HG02798 (cell line): ENCODE results near the gene RALB.
A peak's percentile ranks its signal among the peaks of the same experiment; 100 is the strongest.
"Not testable (repeated sequence)": the region's sequence is repeated elsewhere in the genome, so short reads cannot be mapped to it uniquely, and the experiment has no call there.

Experiments
- ATAC-seq: cut with Tn5 transposase; IDR thresholded peaks from one replicate; pipeline ENCODE4 v1.9.1; 2021; ENCODE audit warnings: mild to moderate bottlenecking; ENCODE audit not compliant: unreplicated experiment, poor library complexity

Gene RALB

DNA sequence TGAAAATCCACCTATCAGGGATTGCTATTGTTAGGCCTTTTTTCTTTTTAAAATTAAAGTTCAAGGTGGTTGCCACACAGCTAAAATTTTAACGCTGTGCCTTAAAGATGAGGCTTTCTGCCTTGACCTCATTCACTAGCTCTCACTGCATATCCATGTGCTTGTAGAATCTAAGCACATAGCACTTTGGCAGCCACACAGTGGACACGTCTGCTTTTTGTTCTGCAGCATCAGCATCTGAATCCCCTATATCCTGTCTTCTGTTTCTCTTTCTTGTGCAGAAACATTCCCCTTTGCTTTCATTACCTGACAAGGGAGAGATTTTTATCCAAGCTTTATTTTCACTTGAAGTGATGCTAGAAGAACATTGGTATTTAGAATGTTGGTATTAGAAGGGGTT lies 38.1 kb downstream of the RALB start:
- ATAC-seq: no peak

- no peak for ATAC-seq
Measured at GRCh38 chr2:120291401-120292311, 39.0 kb downstream of the RALB start.

DNA sequence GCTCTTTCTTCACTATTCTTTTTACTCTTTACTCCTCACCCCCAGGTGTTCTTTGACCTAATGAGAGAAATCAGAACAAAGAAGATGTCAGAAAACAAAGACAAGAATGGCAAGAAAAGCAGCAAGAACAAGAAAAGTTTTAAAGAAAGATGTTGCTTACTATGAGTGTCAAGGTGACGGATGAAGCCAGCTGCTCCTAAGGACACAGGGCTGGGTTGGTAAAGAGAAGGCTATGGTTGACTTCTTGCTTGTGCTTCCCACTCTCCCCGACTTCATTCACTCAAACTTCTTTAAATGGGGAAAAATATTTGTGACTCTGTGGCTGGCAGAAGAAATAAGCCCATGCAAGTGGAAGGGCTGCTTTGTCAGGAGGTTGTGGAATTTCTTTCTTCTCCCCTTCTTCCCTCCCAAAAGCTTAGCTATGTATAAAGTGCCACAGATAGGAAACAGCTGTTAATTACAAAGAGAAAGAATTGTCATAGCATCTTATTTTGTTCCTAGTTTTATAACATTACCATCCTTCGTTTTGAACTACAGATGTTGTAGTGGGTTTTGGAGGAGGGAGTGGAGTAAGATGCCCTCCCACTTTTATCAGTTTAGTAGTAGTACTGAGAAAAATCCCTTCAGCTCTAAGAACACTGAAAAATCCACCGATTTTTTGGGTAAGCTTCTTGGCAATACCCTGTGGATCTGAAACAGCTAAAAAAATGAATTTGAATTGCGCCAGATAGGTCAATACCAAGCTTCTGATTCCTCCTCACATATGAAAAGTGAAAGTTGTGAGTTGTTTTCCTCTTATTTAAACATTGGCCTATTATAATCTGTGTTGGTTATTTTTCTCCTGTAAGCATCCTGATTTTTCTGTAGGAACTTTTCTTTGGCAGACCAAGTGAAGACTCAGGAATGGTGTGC lies 40.7 kb downstream of the RALB start:
- peak; percentile 23 for ATAC-seq

- peak; percentile 92 for ATAC-seq
Measured at GRCh38 chr2:120294008-120294340, 41.3 kb downstream of the RALB start.

DNA sequence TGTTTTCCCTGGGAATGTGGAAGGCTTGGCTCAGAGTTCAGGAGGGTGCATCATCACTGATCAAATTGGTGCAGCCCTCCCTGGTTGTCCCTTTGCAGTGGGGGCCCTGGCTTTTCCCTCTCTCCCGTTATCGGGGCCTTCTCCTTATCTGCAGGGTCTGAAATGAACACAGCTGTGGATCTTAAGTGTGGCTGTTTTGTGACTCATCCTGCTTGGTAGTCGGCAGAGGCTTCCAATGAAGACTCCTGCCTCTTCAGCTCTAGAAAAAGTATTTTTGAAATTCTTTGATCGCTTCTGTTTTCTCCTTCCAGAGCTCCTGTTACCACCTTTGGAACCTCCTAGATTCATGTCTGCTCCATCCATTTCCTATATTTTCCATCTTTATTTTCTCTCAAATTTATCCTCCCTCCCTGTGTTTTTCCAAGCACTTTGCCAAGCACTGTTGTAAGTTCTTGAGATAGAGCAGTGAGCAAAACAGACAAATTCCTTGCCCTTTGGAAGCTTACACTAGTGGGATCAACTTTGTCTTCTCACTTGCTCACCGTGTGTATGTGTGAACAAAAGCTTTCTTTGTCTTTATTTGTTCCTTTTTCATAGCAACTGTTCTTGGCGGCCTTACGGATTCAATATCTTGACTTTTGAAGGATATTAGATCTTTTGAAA lies 45.7 kb downstream of the RALB start:
- ATAC-seq: no peak

GRCh38 chr2:120299004-120299403 lies 46.4 kb downstream of the RALB start:
- ATAC-seq: no peak

- ATAC-seq: no peak
Measured at GRCh38 chr2:120299561-120299960, 46.9 kb downstream of the RALB start.

DNA sequence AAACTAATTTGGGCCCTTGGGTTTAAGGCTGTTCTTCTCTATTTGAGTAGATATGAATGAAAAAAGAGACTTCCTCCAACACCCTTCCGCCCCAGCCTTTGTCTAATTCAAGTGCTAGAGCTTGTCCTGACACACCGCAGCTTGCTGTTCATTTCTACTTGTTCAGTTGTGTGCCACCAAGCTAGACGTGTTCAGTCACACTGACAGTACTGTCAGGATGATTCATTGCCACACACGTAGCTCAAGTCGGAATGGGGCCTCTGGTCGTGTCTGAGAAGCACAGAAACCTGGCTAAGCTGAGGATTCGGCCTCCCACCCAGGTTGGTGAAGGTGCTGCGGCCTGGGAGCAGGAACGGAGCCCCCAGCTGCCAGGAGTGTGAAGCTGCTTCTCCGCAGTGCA lies 47.7 kb downstream of the RALB start:
- ATAC-seq: no peak

DNA sequence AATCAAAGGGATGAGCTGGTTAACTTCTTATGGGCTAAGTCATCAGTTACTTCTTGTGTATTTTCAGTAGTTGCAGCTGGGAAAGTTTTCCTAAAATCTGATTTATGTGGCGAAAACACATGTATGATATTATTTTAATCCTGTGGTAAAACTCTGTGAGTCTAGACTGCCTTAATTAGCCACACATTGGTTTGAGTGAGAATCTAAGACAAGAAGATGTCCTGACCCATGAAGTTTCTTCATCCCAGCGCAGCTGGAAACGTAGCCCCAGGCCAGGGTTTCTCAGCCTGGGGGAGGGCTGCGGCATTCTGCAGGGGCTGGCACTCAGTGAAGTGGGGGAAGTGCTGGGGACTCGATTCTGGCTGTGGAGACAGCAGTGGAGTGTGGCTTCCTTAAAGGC lies 48.6 kb downstream of the RALB start:
- ATAC-seq: no peak

- peak; percentile 56 for ATAC-seq
Measured at GRCh38 chr2:120302301-120302700, 49.6 kb downstream of the RALB start.

DNA sequence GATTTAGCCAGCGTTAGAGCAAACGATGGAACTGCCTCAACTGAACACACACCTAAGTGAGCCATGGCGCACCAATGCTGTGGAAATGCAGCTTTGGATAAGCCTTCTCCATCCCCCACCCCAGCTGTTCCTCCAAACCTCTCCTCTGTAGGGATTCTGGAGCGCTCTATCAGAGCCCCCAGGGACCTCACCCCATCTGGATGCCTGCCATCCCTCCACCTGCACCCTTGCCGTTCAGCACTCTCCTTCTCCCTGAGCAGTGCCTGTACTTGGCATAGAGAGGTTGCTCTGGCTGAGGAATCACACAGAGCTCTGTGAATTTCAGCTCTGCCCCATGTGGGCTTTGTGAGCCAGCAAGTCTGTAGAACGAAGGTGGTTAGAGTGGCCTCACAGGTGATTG lies 50.5 kb downstream of the RALB start:
- no peak for ATAC-seq

DNA sequence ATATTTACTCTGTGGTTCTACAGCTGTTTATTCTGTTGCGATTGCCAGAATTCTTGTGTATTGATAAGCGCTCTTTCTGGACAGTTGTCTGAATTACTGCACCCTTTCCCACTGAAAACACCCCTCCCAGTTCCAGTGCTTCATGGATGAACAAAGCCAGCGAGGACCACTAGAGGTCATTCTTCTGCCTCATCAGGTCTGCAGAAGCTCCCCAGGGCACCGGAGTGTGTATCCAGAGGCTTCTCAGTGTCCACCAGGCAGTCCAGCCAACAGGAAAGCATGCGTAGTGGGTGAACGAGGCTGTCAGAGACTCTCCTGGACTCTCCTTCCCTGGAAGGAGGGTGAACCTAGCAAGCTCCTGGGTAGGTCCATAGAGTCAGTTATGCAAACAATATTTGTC lies 52.6 kb downstream of the RALB start:
- no peak for ATAC-seq

DNA sequence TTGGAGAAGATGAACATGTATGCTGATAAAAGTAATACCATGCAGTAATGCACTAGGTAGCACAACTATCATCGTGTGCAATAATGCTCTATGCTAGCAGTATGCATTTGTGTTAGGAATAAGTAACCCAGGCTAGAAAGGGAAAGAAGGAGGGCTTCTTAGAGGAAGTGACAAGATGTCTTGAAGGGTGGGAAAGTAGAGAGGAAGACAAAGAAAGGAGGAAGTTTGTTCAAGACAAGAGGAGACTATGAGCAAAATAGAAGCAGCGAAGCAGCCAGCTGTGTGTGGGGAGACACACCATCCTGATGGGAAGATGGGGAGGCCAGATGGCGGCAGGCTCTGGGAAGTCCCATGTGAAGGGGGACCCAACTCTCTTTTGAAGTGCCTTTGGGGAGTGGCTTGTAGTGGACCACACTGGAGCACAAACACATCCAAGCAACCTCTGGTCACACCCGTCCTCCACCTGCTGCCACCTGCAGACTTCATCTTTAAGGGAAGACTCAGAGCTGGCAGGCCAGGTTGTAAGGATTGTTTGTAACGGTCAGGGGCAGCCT lies 53.4 kb downstream of the RALB start:
- no peak for ATAC-seq

DNA sequence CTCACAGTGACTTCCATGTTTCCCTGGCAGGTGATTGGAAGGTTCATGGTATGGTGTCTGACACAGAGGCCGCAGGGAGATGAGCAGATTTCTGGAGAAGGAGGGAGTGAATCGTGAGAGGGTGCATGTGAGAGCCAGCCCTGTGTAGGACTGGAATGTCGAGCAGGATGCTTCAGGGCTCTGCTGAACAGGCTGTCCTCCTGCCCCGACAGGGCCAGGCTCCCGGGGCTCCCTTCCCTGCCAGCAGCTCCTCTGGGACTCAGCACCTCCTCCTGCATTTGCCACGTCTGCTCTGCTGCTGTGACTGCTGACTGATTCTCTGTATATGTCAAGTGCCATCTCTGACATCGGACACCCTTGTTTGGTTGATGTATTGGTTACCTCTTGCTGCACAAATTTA lies 54.8 kb downstream of the RALB start:
- no peak for ATAC-seq

DNA sequence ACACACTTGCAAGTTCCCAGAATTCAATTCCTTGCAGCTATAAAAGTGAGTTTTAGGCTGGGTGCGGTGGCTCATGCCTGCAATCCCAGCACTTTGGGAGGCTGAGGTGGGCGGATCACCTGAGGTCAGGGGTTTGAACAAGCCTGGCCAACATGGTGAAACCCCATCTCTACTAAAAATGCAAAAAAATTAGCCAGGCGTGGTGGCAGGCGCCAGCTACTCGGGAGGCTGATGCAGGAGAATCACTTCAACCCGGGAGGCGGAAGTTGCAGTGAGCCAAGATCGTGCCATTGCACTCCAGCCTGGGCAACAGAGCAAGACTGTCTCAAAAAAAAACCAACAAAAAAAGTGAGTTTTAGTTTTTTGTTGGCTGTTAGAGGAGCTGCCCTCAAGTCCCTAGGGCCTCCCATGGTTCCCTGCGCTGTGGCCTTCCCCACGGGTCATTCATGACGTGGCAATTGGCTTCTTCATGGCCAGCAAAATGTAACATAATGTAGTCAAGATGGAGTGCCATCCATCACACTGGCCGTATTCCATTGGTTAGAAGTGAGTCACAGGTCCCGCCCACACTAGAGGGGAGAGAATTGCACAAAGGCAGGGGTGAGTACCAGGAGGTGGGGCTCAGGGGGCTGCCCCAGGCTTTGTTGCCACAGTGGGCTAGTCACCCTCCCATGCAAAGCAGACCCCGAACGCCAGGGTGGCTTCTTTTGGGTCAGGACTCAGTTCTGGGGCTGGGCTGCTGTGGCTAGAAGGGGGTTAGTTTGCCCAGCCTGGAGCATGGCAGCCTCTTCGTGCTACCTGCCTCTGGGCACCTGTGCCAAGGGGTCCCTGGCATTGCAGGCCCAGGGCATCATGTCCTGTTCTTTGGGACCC lies 55.6 kb downstream of the RALB start:
- peak; percentile 41 for ATAC-seq

DNA sequence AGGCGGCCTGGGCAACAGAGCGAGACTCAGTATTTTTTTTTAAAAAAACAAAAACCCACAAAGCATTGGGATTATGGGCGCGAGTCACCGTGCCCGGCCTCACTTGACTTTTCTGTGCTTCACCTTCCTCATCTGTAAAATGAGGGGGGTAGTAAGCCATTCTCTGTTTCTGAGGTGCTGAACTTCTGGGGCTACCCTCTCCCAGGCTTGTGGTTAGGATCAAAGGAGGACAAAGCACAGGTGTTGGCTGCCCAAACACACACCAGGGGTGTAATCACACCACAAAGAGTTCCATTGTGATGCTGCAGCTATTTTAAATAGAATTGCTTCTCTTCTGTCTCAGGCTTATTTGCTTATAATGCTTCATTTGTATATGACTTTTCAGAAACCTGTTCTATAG lies 57.5 kb downstream of the RALB start:
- peak; percentile 70 for ATAC-seq

GRCh38 chr2:120310841-120311240 lies 58.2 kb downstream of the RALB start:
- ATAC-seq: not testable (repeated sequence)

- no peak for ATAC-seq
Measured at GRCh38 chr2:120312076-120312475, 59.4 kb downstream of the RALB start.

GRCh38 chr2:120312860-120313694 lies 60.4 kb downstream of the RALB start:
- peak; percentile 50 for ATAC-seq
